ENCODE measurements around the gene PRR15. TPM values are rescaled to one million over a fixed set of nuclear protein-coding genes. Genes with fewer than 3 reads are reported as not detected.

Gene PRR15
- total and polyA plus RNA-seq, 3 experiments from 2014 or later = not detected

Other genes starting within 250 kb of the PRR15 start
- gene WIPF3, start 242.7 kb downstream of the PRR15 start, total RNA-seq = not detected
- not detected for gene WIPF3, start 242.7 kb downstream of the PRR15 start, polyA plus RNA-seq